Stimulated activated CD4-positive, alpha-beta T cell treated with anti-CD3 and anti-CD28 coated beads, TNF-alpha, amount 100 ng/mL, for 4 hours (primary cell): Measurements from ENCODE around the gene ACTL10.
"Not testable (repeated sequence)": the region's sequence is repeated elsewhere in the genome, so short reads cannot be mapped to it uniquely, and the experiment has no call there.

Experiments used
- DNase-seq, 3 experiments: peaks; one replicate each; pipeline ENCODE4 v3.0.0-alpha.2; 2020; ENCODE audit warnings: low read depth in 3 of 3

Gene ACTL10

DNA sequence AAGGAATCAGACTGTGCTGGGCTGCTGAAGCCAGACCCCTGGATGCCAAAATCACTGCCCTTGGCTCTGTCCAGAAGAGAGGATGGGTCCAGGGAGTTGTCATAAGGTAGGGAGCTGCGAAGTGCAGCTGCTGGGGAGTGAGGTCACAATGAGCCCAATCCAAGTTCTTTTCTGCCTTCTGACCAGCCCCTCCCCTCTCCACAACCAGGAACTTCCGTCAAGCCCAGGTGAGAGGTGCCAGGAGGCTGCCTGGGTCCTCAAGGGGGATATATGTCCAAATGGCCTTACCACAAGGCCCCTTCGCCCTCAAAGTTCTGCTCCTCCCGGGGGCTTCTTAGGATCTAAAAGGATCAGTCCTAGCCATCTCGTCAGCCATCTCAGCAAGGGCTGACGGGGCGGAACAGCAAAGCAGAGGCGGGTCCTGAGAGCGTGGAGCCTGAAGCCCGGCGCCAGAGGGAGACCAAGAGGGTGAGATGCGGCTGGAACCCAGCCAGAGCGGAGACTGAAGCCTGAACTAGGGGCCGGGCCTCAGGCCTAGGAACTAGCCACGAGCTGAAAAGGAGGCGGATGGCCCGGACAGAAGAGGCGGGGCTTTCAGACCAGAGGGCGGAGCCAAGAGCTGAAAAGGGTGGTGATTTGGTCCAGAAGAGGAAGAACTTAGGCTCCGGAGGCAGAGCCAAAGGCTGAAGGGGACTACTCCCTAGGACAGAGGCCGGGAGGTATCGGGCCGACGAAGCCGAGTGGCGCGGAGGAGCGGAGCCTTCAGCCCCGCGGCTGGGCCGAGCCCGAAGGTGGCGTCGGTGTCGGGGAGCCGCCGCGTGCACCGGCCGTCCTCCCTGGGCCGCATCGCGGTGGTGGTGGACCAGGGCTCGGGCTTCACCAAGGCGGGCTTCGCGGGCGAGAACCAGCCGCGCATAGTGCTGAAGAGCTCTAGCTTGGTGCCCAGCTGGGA lies at the start of gene ACTL10:
ACTL10 (plus strand) TSS at position 651 of the 952 bp plus-strand sequence. CDS start 555 bp downstream, outside the sequence.
- peak; percentile 61 to 71 (median 68) for DNase-seq

DNA sequence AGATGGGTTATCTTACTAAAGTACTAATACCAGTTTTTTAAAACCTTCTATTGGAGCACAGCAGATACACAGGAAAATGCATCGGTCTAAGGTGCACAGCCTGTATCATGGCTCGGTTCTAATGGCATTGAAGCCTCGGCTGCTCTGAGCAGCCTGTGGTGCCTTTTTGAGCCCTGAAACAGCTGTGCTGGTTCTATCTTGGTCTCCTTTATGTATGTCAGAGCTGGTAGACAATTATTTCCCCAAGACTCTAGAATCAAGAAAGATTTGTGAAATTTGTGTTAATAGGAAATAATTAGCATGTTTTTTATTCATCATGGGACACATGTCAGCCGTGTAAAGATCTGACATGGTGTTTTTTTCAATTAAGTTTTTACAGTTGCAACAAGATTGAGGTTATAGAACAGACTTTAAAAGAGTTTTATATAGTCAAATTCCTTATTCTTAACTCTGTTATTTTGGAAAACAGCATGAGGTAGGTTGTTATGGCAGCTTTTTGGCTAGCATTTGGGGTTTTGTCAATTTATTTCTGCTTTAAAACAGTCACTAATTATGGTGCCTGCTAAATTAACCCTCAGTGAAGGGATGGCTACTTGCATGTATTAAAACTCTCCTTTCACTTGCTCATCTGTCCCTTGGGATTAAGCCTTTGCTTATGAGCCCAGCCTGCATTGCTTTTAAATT lies 44.9 kb upstream of the ACTL10 start:
- DNase-seq, result no peak

DNA sequence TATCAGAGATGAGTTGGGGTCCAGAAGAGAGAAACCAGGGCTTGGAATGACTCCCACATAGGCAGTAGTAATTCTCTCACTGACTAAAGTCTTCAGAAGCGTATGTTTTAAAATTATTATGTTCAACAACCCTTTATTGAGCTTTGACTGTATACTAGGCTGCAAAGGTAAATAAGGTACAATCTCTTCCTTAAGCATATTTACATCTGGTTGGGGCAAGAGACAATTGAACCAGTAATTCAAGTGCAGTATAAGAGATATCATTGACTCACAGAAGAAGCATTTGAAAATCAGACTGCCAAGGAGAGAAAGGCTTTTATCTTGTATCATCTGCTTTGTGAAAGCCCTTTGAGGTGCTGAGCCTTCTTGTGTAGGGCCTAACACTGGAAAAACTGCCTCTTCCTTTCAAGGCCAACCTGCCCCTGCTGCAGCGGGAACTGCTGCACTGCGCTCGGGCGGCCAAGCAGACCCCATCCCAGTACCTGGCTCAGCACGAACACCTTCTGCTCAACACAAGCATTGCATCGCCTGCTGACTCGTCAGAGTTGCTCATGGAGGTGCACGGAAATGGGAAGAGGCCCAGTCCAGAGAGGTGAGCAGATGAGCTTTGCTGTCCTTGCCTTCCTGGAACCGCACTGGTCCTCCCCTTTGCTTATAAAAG lies 43.9 kb upstream of the ACTL10 start:
- no peak for DNase-seq

DNA sequence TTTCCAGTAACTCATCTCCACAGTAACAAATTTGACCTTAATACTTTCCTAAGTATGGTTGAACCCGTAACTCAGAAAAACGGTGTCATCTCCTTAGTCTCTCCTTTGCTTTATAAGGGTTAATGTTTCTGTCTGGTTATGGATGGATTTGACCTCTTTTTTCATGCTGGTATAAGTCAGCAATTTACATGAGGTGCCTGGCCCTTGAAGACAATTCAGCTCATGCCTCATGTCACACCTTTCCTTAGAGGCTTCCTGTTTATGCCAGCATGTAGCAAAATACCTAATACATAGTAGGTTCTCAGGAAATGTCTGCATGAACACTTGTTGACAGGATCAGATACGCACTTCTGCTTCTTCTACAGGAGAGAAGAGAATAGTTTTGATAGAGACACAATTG lies 42.3 kb upstream of the ACTL10 start:
- no peak for DNase-seq

DNA sequence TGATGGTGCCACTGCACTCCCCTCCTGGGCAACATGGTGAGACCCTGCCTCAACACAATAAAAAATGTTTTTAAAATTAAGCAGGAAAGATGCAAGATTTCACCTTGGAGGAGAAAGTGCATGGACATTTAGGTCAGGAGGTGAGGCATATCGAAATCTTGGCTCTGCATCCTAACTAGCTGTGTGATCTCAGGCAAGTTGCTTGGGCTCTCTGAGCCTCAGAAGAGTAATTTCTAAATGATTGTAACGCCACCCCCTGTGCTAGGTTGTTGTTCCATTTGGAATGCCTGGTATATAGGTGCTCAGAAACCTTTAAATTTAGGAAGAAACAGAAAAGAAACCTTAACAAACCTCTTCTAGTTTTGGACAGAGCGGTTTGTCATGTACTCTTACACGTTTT lies 40.6 kb upstream of the ACTL10 start:
- DNase-seq, result no peak

DNA sequence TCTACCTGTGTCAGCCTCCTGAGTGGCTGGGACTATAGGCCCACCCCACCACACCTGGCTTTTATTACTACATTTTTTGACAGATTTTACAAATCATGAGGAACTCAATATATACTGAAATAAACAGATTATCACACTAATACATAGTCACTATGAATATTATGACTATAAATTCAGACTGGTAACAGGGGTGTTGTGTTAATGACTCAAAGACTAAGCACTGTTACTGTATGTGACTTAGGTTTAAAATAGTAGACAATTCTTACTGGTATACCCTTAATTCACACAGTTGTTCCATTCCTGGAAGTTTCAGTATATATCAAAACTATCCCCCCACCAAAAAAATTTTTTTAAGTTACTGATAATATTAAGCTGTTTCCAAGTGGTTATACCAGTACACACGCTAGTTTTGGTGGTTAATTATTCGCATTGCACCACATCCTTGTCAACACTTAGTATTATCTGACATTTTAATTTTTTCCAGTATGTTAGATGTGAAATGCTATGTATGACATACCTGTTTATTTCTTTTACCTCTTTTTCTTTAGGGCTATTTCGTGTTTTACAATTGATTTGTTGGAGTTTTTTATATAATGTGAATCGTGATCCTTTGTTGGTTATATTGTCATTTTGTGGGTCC lies 39.0 kb upstream of the ACTL10 start:
- no peak for DNase-seq

DNA sequence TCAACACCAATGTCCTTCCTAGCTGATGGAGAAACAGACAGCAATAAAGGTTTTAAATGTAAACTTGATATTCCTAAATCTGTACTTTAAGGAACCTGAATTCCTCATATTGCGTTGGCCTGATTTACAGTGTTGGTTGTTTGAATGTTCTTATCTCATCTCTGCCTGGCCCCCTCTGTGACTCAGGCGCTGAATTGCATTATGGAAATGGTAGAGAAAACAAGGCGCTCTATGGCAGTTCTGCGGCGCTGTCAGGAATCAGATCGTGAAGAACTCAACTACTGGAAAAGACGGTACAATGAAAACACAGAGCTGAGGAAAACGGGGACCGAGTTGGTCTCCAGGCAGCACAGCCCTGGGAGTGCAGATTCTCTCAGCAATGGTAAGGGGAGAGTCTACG lies 37.2 kb upstream of the ACTL10 start:
- DNase-seq, result no peak

DNA sequence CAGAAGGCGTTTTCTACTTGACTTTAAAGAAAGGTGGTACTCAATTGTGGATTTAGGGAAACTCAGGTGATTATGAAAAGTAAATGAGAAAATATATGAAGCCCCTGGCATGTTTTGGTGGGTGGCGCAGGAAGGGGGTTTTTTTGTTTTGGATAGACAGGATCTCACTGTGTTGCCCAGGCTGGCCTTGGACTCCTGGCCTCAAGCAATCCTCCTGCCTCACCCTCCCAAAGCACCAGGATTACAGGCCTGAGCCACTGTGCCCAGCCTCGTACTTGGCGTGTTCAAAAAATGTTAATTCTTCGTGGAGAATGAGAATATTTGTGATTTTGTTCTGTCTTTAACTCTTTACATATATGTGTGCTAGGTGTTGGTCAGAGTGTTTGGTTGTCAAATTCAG lies 36.8 kb upstream of the ACTL10 start:
- DNase-seq, result no peak

DNA sequence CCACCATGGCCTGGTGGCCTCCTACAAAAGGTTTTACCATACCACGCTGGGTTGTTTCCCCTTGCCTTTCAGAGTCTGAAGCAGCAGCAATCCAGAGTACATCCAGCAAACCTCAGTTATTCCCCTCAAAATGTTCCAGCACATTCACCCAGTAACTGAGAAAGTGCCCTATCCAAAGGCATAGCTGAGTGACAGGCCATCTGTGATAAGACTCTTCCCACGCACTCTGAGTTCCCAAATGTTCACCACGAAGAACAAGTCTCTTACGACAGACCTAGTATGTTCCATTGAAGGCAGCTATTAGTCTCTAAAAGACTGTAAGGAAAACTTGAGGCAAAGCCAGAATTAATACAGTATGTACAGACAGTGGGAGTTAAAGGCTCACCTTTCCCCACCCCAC lies 36.2 kb upstream of the ACTL10 start:
- no peak for DNase-seq

DNA sequence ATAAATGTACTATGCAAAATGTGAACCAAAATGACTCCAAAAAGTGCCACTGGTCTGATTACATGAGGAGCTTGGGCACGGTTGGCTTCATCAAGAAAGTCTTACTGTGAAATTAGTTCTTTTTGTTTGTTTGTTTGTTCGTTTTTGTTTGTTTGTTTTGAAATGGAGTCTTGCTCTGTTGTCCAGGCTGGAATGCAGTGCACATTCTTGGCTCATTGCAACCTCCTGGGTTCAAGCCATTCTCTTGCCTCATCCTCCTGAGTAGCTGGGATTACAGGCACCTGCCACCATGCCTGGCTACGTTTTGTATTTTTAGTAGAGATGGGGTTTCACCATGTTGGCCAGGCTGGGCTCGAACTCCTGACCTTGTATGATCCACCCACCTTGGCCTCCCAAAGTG lies 34.8 kb upstream of the ACTL10 start:
- not testable (repeated sequence) for DNase-seq

DNA sequence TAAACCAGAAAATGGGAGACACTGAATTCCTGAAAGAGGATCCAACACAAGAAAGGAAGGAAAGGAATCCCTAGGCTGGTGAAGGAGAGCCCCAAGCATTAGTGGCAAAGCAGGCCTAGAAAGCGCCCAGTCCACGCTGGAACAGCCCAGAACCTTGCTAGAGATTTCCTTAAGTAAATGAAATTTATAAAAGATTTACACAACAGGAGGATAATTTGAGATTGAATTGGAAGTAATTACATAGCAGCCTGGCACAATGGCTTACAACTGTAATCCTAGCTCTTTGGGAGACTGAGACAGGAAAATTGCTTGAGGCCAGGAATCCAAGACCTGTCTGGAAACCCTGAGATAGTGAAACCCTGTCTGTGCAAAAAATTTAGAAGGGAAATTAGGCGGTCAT lies 31.4 kb upstream of the ACTL10 start:
- DNase-seq, result no peak

DNA sequence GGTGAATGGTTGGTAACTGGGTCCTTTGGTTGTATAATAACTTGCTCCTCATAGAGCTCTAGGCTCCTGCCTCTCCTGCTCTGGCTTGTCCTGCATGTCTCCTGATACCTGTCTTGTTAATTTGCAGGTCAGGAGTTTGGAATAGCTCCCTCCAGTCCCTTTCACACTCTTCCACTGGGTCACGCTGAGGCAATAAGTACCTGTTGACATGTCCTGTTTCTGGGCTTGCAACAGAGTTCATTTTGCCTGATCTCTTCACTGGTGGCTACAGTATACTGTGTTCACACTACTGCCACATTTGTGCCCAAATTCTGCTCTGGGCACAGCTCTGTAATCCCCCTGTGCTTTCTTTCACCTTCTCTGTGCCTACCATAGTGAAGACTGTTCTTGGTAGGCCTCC lies 30.0 kb upstream of the ACTL10 start:
- no peak for DNase-seq

DNA sequence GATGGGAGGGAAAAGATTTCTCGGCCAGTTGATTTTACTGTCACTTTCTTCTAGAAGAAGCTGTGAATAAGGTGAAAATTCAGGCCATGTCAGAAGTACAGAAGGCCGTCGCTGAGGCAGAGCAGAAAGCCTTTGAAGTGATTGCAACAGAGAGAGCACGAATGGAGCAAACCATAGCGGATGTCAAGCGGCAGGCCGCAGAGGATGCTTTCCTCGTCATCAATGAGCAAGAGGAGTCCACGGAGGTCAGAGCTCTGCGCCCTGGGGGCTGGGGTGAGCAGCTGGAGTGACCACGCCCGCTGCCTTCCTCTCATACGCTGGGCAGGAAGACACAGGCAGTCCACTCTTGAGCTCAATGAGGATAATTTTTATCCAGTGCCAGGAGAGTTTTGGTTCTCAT lies 26.5 kb upstream of the ACTL10 start:
- no peak for DNase-seq

DNA sequence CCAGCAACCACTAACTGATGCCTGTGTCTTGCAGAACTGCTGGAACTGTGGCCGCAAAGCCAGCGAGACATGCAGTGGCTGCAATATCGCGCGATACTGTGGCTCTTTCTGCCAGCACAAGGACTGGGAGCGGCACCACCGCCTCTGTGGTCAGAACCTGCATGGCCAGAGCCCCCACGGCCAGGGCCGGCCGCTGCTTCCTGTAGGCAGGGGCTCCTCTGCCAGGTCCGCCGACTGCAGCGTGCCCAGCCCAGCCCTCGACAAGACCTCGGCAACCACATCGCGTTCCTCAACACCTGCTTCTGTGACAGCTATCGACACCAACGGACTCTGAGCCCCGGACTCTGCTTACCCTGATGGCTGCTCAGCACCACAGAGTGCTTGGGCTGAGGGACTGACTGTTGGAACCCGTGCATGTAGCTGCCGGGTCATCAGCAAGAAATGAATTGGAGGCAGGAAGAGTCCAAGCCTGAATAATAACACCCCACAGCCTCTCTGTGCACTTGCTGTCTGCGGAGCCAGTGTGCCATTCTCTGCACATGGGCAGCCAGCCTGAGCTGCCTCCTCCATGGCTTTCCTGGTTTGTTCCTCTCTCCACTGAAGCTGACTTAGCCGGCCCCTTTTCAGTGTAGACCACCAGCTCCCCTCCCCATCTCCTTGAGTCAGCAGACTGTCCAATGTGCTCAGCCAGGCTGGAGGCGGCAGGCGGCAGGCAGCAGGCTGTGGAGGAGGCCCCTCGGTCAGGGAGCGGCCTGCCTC lies 22.3 kb upstream of the ACTL10 start:
- DNase-seq, result no peak

DNA sequence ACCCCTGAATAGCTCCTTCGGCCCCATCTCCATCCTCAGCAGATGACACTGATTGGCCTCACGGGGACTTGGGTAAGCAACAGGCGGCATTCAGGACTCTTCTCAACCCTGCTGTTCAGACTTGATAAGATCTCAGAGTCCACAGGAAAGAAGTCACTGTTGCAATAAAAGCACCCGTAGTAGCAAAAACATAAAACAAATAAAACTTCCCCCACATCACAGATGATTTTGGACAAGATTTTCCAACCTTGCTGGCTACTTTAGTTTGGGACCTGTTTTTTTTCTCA lies 21.7 kb upstream of the ACTL10 start:
- DNase-seq, result no peak

DNA sequence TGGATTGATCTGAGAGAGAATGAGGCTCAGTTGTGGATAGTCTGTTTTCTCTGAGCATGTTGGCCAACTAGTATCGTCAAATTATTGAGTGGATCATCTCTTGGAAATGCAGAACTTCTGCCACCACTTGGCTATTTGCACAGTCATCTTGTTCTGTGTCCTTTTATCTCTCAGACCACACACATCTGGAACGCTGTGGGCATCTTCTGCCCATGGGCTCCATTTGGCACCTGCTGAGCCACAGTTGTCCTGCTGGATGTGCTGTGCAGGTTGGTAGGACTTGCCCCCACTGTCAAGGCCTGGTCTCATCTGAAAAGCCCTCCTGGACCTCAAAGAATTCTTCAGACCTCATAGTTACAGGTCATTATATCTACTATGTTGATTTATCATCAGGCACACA lies 21.3 kb upstream of the ACTL10 start:
- no peak for DNase-seq

DNA sequence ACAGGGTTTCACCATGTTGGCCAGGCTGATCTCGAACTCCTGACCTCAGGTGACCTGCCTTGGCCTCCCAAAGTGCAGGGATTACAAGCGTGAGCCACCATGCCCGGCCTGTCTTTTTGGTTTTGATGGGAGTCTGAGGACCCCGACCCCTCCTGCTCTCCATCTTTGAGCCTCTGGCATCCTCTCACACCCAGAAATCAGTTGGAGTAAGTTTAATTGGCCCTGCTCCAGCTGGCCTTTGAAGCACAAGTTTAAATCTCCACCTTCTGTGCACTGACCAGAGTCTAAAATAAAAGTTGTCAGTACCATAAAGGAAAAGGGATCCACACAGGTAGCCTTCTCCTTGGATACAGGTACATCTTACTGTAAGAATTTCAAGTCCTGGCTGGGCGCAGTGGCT lies 20.6 kb upstream of the ACTL10 start:
- DNase-seq, result no peak

DNA sequence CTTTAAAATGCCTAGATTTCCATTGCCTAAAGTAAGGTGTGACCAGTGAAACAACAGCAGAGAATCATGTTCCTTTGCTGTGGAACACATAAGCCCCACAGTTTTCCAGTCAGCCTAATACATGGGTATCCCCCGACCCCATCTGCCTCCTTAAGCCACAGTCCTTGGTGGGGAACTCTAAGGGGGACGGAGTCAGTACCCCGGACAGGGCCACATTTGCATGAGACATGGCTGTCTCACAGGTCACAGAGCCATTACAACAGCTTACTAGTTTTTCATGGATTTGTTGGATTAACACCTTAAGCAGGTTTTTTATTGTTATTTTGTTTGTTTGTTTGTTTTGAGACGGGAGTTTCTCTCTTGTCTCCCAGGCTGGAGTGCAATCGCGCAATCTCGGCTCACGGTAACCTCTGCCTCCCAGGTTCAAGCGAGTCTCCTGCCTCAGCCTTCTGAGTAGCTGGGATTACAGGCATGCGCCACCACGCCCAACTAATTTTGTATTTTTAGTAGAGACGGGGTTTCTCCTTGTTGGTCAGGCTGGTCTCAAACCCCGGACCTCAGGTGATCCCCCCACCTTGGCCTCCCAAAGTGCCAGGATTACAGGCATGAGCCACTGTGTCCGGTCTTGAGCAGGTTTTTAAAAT lies 19.7 kb upstream of the ACTL10 start:
- DNase-seq, result not testable (repeated sequence)

DNA sequence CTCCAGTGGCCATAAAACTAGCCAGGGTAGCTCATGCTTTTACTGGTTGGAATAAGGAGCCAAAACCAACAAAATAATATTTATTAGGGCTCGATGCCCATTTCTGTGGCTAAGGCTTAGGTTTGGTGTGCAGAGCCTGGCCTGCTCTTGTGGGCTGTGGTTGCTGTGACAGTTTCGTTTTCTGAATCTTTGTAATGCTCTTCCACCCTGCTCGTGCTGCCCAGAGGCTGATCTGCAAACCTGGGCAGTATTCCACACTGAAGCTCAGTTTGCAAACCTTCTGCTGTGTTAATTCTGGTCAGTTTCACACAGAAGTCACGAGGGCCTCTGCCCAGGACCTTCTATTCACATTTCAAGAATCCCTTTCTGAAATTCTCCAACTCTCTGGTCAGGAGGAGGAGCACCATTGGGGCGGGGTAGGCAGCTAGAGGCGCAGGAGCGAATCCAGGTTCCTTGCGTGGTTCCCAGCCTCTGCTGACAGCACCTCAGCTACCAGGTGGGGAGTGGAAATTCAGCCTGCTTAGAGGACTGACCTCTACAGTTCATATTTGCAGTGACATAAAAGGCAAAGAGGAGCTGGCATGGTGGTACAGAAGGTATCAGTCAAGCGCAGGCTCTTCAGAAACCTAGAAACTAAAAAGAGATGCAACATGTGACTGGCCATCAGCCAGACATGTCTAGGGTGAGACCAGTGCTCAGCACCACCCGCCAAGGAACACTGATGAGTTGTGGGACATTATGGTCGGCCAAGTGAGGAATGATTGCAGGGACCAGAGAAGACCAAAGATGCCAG lies 18.9 kb upstream of the ACTL10 start:
- DNase-seq, result no peak

DNA sequence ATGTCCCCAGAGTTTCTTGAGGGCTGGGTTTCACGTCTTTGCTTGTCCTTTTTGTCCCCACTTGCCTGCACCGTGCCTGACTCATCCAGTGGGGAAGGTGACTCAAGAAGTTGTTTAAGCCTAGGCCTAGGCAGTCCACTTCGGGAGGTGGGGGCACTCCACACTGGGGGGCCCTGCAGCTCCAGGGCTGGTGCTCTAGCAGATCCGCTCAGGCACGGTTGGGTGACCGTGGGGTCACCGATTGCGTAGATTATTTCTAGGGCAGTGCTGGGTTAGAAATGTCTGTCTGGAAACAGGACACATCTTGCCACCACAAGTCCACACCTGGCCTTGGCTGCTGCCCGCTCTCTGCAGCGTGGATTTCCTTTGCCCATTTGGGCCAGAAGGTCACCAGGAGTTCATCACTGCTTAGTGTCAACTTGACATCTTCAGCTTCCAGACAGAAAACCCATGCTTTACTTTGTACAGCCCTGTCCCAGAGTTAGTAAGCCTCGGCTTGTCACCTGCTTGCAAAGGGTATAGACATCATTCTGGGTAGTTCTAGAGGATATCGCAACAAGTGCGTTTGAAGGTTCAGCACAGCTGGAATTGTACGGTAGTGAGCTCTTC lies 18.2 kb upstream of the ACTL10 start:
- no peak for DNase-seq
